ENCODE data around the gene ATRNL1.
"Not testable (repeated sequence)": the region's sequence is repeated elsewhere in the genome, so short reads cannot be mapped to it uniquely, and the experiment has no call there.

Gene ATRNL1

DNA sequence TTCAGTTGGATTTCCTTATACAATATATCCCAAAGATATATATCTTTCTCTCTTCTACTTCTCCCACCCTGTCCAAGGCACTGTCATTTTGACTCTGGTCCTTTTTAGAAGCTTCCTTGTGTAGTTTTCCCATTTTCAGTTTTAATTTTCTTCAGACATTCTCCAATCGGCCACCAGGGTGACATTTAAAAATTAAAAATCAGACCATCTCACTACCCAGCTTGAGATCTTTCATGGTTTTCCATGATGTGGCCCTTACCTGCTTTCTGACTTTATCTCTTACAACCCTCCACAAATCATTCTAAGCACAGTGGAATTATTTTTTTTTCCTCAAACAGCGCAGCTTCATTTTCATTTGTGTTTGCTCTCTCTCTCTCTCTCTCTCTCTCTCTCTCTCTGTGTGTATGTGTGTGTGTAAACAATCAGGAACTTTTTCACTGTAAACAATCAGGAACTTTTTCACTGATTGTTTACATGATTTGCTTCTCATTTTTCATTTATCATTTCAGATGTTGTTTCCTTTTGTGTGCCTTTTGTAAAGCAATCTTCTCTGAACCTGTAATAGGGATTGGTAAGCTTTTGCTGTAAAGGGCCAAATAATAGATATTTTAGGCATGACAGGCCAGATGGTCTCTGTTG is 348.9 kb downstream of the ATRNL1 start:
- no peak for DNase-seq

DNA sequence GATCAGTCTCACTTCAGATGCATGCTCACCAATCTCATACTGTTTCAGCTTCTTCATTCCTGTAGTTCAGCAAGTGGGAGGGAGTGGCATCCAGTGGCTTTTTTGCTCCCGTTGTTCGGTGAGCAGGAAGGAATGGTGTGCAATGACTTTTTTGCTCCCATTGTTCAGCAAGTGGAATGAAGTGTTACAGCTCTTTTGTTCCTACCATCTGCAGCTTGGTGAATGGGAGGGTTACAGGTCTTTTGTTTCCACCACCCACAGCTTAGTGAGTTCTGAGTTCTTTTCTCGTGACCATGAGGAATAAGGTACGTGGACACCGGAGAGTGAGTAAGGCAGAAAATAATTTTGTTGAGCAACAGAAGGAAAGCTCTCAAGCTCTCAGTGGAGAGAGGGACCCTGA is 363.6 kb downstream of the ATRNL1 start:
- no peak for DNase-seq

DNA sequence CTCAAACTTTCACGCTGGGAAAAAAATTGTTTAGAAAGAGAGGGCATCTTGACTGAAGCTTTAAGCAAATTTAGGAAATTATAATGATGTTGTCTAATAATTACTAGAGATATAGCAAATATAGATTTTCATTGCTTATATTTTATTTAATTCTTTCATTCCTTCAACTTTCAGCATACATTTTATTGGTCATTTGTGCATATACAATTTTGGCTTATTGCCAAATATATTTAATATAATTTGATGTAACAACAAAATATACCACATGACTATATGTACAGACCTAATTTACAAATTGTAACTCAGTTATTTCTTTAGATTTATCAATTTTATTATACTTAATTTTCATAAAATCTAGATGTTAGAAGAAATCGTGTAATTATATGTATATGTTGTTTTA is 390.1 kb downstream of the ATRNL1 start:
- DNase-seq = no peak

DNA sequence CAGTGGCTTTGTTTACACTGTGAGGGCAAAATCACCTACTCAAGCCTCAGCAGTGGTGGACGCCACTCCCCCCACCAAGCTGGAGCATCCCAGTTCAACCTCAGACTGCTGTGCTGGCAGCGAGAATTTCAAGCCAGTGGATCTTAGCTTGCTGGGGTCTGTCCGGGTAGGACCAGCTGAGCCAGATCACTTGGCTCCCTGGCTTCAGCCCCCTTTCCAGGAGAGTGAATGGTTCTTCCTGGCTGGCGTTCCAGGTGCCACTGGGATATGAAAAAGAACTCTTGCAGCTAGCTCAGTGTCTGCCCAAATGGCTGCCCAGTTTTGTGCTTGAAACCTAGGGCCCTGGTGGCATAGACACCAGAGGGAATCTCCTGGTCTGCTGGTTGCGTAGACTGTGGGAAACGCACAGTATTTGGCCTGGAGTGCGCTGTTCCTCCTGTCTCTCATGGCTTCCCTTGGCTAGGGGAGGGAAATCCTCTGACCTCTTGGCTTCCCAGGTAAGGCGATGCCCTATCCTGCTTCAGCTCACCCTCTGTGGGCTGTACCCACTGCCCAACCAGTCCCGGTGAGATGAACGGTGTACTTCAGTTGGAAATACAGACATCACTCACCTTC is 398.5 kb downstream of the ATRNL1 start:
- DNase-seq = no peak

DNA sequence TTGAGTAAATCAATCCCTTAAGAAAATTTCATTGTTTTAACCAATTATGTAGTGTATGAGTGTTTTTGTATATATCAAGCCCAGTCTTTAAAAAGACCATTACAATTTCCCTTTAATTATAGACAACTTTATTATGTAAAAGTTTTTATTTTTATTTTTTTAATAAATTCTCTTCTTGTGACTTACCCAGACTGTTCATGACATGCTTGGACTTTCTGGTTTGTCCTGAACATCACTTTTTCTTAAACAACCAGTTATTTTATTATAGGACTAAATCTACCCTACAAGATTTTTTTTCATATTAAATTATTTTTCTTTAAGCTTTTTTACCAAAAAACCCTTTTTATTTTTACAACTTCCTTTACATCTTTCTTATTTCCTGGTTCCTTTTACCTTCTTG is 410.4 kb downstream of the ATRNL1 start:
- no peak for DNase-seq

DNA sequence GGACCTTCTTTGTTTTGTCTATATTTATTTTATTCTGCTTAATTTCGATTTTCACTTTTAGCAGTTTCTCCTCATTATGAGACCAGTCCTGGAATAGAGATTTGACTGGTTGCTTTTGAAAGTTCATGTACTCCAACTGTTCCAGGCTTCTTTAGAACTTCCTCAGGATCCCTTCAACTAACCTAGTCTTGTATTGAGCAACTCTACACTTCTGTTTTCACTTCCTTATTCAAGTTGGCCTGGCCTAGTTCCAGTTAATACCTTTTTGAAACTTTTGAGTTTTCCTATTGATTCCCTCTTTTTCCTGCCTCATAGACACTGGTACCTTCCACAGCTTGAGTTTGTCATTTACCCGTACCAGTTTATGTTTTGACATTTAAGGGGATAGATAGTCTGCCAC is 421.7 kb downstream of the ATRNL1 start:
- DNase-seq = no peak

DNA sequence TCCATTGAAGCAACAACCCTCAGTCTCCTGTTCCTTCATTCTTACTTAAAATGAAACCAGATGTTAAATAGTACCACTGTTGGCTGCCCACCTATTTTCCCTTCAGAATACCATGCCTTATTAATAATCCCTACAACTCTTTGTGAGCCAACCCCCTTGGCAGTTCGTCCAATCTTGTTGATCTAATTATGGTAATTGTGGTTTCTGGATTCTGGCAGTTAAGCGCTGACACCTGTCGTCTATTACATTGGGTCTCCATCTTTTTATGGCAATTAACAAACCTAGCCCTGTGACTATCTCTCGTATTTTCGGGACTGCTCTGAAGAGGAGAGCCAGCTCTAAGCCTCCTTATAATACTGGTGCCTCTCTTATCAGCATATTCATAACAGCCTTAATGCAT is 432.0 kb downstream of the ATRNL1 start:
- no peak for DNase-seq

DNA sequence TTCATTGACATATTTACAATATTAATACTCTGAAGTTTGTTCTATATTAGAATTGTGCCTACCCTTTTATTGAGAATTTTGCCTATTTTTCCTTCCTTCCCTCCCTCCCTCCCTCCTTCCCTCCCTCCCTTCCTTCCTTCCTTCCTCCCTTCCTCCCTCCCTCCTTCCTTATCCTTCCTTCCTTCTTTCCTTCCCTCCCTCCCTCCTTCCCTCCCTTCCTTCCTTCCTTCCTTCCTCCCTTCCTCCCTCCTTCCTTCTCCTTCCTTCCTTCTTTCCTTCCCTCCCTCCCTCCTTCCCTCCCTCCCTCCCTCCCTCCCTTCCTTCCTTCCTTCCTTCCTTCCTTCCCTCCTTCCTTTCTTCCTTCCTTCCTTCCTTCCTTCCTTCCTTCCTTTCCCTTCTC is 434.5 kb downstream of the ATRNL1 start:
- DNase-seq = not testable (repeated sequence)

DNA sequence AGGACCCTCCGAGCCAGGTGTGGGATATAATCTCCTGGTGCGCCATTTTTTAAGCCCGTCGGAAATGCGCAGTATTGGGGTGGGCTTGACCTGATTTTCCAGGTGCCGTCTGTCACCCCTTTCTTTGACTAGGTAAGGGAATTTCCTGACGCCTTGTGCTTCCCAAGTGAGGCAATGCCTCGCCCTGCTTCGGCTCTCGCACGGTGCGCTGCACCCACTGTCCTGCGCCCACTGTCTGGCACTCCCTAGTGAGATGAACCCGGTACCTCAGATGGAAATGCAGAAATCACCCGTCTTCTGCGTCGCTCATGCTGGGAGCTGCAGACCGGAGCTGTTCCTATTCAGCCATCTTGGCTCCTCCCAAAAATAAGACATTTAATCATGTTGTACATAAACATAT is 443.2 kb downstream of the ATRNL1 start:
- DNase-seq = not testable (repeated sequence)

DNA sequence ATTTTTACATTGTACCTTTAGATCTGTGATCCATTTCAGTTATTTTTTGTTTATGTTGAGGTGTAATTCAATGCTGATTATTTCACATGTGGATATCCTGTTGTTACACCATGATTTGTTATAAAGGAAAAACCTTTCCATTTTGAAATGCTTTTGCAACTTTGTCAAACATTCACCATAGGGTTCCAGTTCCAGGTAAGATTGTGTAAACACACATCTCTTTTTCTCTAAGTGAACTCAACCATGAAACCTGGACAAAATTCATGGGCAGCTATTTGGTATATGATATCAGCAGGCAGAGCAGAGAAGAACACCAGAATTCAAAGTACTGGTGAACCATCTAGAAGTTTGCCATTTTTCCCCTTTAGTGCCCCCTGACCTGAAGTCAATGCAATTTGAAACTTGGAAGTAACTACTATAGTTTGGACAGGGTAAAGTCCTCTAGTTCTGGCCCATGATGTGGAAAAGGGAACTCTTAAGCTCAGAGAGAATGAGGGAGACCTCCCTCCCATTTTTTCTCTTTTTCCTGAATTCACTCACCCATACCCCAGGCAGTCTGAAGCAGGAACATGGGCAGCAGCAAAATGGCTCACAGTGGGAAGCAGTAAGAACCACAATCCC is 446.1 kb downstream of the ATRNL1 start:
- no peak for DNase-seq

DNA sequence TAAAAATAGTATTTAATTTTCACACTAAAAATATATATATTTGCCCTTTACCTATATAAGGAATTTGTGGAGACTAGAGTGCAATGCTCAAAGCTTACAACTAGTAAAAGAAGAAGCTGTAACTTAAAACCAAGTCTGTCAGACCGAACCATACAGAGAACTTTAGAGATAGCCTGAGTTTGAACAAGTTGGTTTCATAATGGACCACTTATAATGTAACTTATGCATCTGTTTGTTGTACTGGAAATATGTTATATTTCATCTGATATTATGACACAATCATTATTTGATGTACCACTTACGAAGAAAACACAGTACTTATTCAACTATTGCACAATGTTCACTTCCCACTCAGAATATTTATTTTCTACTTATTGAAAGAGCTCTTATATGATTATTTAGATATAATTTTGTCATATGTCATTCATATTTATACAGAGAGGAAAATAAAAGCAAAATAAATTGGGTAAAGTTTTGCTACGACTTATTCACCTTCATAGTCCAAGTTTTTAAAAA is 462.8 kb downstream of the ATRNL1 start:
- DNase-seq = no peak

DNA sequence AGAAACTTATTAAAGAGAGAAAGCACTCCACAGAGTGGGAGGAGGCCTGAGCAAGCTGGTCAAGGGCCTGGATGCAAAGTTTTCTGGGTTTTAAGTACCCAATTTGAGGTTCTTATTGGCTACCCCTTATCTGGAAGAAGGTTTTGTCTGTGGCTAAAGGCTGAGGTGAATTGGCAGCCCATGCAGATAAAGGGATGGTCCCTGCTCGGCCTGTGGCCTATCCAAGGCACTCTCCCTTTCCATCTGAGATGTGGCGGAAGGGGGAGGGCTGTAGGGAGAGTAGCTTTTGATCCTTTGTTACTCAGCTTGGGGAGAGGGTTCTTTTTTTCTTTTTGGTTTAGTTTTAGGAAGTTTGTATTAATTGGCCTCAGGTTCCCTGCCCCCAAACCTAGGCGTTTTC is 465.1 kb downstream of the ATRNL1 start:
- DNase-seq = no peak

DNA sequence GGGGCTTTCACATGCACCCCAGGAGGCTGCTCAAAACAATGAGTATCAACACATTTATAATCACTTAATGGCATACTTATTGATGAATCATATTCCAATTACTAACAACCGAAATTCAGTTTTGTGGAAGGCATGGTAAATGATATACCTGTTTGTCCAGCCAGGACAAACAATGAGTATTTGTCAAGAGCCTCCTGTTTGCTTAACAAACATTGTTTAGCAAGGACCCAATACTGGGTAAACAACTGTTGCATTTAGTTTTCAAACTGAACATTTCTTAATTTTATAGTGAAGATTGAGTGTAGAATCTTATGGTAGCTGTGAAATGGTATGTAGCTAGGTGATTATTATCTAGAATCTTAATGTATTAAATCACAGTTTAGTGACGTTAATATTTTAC is 473.7 kb downstream of the ATRNL1 start:
- no peak for DNase-seq

DNA sequence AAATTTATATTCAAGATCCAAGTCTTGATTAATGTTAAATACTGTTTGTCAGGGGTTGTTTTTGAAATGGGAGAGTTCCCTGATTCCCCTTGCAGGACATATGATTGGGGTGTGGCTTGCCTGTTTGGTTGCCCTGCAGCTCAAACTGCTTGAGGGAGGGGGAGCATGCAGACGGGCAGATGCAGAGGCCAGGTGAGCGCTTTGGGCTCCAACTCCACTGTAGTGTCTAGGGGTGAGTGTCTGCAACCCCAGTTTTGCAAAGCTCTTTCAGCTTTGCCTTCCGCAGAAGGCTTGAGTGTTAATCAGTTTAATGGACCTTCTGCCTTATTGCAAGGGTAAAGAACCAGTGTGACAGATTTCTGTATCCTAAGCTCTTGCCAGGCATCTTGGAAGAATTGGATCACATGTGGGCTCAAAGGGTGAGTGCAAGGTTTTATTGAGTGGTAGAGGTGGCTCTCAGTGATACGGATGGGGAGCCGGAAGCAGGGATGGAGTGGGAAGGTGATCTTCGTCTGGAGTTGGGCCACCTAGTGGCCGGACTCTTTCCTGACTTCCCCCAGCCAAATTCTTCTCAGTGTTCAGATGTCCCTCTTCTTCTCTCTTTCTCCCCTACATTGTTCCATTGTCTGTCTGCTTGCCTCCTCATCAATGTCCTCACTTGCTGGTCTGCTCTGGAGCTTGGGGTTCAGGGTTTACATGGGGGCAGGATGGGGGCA is 479.7 kb downstream of the ATRNL1 start:
- no peak for DNase-seq

DNA sequence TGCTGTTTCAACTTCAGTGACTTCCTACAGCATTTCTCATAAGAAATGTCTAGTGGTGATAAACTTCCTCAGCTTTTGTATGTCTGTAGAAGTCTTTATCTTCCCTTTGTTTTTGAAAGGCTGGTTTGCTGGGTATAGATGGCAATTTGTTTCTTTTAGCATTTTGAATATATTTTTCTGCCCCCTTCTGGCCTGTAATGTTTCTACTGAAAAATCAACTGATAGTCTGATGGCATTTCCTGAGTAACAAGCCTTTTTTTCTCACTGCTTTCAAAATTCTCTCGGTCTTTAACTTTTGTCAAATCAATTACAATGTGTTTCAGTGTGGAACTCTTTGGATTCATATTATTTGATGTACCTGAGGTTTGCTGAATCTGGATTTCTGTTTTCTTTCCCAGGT is 487.1 kb downstream of the ATRNL1 start:
- DNase-seq = no peak

DNA sequence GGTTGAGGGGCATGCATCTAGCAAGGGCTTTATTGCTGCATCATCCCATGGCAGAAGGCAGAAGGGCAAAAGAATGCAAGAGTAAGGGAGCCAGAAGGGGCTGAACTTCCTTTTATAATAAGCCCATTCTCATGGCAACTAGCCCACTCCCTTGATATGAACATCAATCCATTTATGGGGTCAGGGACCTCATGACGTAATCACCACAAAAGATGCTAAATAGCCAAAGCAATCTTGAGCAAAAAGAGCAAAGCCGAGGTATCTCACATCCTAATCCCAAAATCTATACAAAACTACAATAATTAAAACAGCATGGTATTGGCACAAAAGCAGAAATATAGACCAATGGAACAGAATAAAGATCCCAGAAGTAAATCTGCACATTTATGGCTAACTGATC is 499.9 kb downstream of the ATRNL1 start:
- no peak for DNase-seq

DNA sequence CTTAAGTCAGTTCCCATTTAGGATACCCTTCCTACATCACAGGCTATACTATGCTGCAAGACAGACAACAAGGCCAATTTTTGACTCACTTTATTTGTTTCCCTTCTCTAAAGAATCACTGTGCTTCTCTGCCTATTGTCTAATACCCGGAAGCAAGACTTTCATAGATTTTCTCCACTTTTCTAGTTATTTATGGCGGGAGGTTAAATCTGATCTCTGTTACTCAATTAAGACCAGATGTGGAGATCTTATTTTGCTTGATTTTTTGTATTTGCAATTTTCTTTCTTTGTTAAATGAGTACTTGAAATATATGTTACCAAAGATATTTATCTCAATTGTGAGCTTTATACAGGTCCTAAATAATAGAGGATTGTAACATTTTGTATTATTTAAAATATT is 511.5 kb downstream of the ATRNL1 start:
- DNase-seq = no peak

DNA sequence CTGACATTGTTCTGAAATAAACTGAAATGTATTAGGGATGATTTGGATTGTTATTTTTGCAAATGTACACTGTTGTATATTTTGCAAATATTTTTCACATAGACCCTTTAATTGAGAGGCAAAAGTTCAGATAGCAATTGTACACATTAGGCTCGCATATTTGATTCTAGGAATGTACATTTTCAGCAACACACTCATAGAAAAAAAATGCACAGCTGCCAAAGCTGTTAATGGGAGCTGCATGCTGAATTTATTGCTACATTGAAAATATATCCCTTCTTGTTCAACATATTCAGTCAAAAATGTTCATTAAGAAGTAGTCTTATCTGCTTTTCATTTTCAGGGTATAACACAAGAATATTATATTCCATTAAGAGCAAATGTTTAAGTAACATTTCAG is 512.9 kb downstream of the ATRNL1 start:
- DNase-seq = no peak

DNA sequence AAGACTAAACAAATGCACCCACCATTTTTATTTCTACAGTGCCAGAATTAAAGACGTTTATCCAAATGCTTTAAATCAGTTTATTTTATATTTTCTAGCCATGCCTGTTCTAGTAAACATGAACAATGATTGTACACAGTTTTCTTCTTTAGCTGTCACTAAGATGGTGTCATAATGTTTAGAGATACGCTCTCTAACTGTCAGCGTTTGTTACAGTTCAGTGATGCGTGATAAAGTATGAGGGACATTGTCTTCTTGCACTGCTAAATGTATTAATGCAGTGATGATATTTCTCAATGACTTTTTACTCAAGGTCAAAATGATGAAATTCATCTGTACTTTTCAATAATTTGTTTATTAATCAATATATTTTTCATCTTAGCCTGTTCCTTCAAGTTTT is 513.6 kb downstream of the ATRNL1 start:
- no peak for DNase-seq

DNA sequence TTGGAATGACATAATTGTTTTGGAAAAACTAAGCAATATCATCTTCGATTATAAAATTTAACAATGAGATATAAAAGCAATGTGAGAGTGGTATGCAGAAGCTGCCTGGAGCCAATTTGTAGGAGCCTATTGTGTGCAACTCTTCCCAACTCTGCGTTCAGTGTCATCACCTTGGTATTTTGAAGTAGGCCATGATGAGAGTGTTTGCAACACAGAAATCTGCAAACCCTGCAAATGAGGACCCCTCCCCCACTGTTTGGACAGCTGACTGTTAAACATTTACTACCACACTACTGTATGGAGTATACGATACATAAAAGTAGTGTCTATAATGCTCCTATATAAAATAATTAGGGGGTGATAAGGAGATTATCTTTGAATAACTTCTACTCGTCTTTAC is 531.3 kb downstream of the ATRNL1 start:
- DNase-seq = no peak

DNA sequence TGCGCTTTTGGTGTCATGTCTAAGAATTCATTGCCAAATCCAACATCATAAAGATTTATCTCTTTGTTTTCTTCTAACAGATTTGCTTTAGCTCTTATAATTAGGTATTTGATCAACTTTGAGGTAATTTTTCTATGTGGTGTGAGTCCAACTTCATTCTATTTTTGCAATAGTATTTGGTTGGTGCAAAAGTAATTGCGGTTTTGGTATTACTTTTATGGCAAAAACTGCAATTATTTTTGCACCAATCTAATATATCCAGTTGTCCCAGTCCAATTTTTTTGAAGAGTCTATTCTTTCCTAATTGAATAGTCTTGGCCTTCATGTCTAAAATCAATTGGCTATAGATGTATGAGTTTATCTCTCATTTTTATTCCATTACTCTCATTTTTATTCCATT is 535.5 kb downstream of the ATRNL1 start:
- DNase-seq = no peak

DNA sequence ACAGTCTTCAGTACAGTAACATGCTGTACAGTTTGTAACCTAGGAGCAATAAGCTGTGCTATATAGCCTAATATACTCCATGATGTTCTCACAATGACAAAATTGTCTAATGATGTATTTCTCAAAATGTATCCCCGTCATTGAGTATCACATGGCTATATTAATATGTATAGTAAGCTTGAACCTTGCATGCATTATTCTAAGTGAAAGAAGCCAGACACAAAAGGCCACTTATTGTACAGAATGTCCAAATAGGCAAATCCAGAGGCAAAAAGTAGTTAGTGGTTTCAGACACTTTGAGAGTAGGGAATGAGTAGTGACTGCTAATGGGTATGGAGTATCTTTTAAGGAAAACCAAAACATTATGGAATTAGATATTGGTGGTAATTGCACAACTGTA is 545.1 kb downstream of the ATRNL1 start:
- no peak for DNase-seq

DNA sequence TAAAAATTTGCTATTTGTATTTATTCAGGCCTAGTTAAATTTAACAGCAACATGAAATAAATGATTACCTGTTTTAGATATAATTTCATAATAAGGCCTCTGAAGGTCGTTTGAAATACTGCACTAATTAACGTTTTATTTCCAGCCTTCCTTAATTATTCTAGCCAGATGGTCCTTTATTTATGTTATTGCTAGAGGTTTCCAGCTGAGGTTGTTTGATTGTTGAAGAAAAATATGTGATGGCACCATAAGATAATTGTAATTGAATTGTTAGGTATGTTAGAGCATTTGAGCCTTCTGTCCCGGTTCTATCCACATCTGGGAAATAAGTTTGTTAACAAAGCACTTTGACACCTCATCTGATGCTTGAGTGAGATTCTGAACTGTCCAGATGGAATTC is 556.1 kb downstream of the ATRNL1 start:
- DNase-seq = no peak

DNA sequence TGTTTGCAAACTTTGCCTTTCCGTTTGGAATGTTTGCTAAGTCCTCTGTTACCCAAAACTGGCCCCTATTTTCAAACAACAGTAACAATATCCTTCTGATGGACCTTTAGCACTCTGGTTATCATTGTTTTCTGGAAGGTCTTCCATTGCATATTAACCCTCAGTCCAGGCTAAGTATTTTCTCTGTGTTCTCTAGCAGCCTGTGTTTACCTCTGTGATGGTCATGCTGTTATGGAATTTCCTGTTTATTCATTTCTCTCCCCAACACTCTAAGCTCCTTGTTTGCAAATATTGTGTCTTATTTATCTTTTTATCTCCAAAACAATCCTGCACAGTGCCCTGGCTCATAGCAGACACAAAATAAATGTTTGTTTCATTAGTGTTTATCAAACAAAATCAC is 560.3 kb downstream of the ATRNL1 start:
- no peak for DNase-seq

Measured in activated effector memory CD4-positive, alpha-beta T cell treated with anti-CD3 and anti-CD28 coated beads, Interleukin-2, amount 50 U/mL, for 16 hours (primary cell).